Measurements from ENCODE around the gene BCL2. TPM values are rescaled to one million over a fixed set of nuclear protein-coding genes. Genes with fewer than 3 reads are reported as not detected.

The BCL2 gene
- total and polyA plus RNA-seq, 9 of the 15 experiments (the other 6 are each of a cell fraction or from before 2014, with no cell fraction given), result 0.10 to 1.1 (median 0.65) TPM

DNA sequence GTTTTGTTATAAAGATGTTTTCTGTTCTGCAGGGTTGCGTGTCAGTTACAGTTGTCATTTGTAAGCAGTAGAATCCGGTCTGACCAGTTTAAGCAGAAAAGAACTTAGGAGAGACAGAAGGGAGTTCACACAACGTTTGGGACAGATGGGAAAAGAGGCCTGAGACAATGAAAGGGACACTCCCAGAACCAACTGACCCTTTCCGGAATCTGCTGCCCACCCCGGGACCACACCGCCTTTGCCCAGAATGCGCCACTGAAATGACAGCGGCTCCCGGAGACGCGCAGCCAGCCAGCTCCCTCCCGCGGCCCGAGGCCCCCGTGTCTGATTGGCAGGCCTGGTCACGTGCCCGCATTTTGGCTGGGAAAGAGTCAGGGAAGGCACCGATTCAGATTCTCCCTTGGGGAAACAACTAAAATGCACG lies 244.6 kb downstream of the BCL2 start (continued):
- TF ChIP-seq, protein P1, sequence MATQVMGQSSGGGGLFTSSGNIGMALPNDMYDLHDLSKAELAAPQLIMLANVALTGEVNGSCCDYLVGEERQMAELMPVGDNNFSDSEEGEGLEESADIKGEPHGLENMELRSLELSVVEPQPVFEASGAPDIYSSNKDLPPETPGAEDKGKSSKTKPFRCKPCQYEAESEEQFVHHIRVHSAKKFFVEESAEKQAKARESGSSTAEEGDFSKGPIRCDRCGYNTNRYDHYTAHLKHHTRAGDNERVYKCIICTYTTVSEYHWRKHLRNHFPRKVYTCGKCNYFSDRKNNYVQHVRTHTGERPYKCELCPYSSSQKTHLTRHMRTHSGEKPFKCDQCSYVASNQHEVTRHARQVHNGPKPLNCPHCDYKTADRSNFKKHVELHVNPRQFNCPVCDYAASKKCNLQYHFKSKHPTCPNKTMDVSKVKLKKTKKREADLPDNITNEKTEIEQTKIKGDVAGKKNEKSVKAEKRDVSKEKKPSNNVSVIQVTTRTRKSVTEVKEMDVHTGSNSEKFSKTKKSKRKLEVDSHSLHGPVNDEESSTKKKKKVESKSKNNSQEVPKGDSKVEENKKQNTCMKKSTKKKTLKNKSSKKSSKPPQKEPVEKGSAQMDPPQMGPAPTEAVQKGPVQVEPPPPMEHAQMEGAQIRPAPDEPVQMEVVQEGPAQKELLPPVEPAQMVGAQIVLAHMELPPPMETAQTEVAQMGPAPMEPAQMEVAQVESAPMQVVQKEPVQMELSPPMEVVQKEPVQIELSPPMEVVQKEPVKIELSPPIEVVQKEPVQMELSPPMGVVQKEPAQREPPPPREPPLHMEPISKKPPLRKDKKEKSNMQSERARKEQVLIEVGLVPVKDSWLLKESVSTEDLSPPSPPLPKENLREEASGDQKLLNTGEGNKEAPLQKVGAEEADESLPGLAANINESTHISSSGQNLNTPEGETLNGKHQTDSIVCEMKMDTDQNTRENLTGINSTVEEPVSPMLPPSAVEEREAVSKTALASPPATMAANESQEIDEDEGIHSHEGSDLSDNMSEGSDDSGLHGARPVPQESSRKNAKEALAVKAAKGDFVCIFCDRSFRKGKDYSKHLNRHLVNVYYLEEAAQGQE (IDR thresholded peaks at IDR 0.05; ENCODE audit: borderline replicate concordance), result peak; percentile 62
- TF ChIP-seq, protein P1 (CRISPR knock-in tag; IDR thresholded peaks at IDR 0.05; ENCODE audit: low read depth), result no peak
- TF ChIP-seq, protein P2, sequence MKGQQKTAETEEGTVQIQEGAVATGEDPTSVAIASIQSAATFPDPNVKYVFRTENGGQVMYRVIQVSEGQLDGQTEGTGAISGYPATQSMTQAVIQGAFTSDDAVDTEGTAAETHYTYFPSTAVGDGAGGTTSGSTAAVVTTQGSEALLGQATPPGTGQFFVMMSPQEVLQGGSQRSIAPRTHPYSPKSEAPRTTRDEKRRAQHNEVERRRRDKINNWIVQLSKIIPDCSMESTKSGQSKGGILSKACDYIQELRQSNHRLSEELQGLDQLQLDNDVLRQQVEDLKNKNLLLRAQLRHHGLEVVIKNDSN (CRISPR knock-in tag; IDR thresholded peaks at IDR 0.05), result peak; percentile 92
- no peak for TF ChIP-seq KDM5B (IDR thresholded peaks at IDR 0.05; ENCODE audit: insufficient replicate concordance, low read depth, low read length)
- TF ChIP-seq EGR1 (conservative IDR thresholded peaks at IDR 0.05), result no peak
- TF ChIP-seq, protein P3, sequence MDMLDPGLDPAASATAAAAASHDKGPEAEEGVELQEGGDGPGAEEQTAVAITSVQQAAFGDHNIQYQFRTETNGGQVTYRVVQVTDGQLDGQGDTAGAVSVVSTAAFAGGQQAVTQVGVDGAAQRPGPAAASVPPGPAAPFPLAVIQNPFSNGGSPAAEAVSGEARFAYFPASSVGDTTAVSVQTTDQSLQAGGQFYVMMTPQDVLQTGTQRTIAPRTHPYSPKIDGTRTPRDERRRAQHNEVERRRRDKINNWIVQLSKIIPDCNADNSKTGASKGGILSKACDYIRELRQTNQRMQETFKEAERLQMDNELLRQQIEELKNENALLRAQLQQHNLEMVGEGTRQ (CRISPR knock-in tag; IDR thresholded peaks at IDR 0.05), result peak; percentile 98
- TF ChIP-seq CHD2 (IDR thresholded peaks at IDR 0.05; ENCODE audit: low read depth, low read length), result 0 out of 2 replicates have a peak, but pooled peaks have one; percentile 23
- no peak for TF ChIP-seq ELF2 (CRISPR knock-in tag; IDR thresholded peaks at IDR 0.05)
- TF ChIP-seq NFYB (IDR thresholded peaks at IDR 0.05; ENCODE audit: extremely low read depth, insufficient read length), result peak; percentile 97
- TF ChIP-seq, protein P4, sequence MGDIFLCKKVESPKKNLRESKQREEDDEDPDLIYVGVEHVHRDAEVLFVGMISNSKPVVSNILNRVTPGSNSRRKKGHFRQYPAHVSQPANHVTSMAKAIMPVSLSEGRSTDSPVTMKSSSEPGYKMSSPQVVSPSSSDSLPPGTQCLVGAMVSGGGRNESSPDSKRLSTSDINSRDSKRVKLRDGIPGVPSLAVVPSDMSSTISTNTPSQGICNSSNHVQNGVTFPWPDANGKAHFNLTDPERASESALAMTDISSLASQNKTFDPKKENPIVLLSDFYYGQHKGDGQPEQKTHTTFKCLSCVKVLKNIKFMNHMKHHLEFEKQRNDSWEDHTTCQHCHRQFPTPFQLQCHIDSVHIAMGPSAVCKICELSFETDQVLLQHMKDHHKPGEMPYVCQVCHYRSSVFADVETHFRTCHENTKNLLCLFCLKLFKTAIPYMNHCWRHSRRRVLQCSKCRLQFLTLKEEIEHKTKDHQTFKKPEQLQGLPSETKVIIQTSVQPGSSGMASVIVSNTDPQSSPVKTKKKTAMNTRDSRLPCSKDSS (IDR thresholded peaks at IDR 0.05; ENCODE audit: low read depth, partially characterized antibody), result no peak
- TF ChIP-seq L3MBTL2 (IDR thresholded peaks at IDR 0.05), result peak; percentile 44; the same call in 1 of the 2 replicates
- TF ChIP-seq, protein P5, sequence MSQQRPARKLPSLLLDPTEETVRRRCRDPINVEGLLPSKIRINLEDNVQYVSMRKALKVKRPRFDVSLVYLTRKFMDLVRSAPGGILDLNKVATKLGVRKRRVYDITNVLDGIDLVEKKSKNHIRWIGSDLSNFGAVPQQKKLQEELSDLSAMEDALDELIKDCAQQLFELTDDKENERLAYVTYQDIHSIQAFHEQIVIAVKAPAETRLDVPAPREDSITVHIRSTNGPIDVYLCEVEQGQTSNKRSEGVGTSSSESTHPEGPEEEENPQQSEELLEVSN (IDR thresholded peaks at IDR 0.05; ENCODE audit: borderline replicate concordance in 1 of 2, extremely low read depth in 1 of 2, insufficient read depth in 1 of 2, insufficient read length in 1 of 2, low read depth in 1 of 2, low read length in 1 of 2, poor library complexity in 1 of 2, severe bottlenecking in 1 of 2), result peak in 1 of 2 experiments; percentile 79
- peak; percentile 66 for TF ChIP-seq RBM25 (IDR thresholded peaks at IDR 0.05; ENCODE audit: low read depth, low read length, severe bottlenecking)

Data from K562 (cell line).